ENCODE results near the gene HMG20B.

Gene HMG20B

DNA sequence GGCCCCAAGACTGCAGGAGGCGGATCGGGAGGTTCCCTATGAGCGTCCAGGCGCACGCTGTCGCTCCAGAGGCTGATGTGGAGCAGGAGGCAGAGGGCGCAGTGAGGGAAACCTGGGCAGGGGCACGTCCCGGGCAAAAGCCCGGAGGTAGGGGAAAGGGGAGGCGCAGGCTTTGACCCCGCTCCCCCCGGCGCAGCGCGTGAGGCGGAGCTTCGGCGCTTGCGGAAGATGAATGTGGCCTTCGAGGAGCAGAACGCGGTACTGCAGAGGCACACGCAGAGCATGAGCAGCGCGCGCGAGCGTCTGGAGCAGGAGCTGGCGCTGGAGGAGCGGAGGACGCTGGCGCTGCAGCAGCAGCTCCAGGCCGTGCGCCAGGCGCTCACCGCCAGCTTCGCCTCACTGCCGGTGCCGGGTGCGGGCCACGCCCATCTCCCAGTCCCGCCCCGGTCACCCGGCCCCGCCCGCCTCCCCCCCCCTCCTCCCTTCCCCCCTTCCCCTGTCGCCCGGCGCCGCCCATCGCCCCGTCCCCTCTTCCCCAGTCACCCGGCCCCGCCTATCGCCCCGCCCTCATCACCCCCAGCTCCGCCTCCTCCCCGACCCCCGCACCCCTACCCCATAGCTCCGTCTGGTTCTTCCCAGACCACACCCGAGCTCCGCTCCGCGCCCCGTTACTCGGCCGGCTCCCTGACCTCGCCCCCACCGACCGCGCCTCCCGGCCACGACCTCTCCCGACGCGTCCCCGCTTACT is 4.1 kb downstream of the HMG20B start:
- TF ChIP-seq CREB1 (IDR thresholded peaks at IDR 0.05; ENCODE audit: low read depth) (no peak), TEAD4 (IDR thresholded peaks at IDR 0.05) (no peak), ZBTB7A (IDR thresholded peaks at IDR 0.05; ENCODE audit: low read depth) (no peak), TCF12 (IDR thresholded peaks at IDR 0.05; ENCODE audit: low read depth) (no peak)
- TF ChIP-seq, protein P1, sequence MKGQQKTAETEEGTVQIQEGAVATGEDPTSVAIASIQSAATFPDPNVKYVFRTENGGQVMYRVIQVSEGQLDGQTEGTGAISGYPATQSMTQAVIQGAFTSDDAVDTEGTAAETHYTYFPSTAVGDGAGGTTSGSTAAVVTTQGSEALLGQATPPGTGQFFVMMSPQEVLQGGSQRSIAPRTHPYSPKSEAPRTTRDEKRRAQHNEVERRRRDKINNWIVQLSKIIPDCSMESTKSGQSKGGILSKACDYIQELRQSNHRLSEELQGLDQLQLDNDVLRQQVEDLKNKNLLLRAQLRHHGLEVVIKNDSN (IDR thresholded peaks at IDR 0.05) = no peak

DNA sequence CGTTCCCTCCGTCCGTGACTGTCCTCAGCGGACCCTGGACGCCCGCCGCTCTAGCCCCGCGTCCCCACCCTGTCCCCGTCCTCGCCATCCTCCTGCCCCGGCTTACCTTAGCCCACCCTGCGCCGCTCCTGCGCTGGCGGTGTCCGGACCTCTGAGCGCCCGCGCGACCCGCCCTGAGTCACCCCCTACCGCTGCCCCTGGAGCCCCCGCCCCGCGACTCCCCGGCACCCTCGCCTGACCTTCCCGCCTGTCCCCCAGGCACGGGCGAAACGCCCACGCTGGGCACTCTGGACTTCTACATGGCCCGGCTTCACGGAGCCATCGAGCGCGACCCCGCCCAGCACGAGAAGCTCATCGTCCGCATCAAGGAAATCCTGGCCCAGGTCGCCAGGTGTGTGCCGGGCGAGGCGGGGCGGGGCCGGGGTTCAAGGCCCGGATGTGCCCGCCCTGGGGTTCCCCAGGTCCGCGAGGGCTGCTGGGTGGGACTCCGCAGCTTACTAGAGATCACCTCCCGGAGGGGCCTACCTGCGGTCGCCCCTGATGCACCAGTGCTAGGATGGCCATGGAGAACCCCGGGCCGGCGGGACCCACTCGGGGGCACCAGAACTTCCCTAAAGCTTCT is 5.1 kb downstream of the HMG20B start:
- TF ChIP-seq TEAD4 (IDR thresholded peaks at IDR 0.05) = no peak
- TF ChIP-seq TCF12 (IDR thresholded peaks at IDR 0.05; ENCODE audit: low read depth) = no peak
- no peak for TF ChIP-seq RAD21 (IDR thresholded peaks at IDR 0.05; ENCODE audit: low read depth)
- no peak for TF ChIP-seq FOXM1 (IDR thresholded peaks at IDR 0.05; ENCODE audit: borderline replicate concordance, low read depth)
- TF ChIP-seq NFIC (IDR thresholded peaks at IDR 0.05) = no peak
- no peak for TF ChIP-seq CEBPB (IDR thresholded peaks at IDR 0.05)
- TF ChIP-seq, protein P2, sequence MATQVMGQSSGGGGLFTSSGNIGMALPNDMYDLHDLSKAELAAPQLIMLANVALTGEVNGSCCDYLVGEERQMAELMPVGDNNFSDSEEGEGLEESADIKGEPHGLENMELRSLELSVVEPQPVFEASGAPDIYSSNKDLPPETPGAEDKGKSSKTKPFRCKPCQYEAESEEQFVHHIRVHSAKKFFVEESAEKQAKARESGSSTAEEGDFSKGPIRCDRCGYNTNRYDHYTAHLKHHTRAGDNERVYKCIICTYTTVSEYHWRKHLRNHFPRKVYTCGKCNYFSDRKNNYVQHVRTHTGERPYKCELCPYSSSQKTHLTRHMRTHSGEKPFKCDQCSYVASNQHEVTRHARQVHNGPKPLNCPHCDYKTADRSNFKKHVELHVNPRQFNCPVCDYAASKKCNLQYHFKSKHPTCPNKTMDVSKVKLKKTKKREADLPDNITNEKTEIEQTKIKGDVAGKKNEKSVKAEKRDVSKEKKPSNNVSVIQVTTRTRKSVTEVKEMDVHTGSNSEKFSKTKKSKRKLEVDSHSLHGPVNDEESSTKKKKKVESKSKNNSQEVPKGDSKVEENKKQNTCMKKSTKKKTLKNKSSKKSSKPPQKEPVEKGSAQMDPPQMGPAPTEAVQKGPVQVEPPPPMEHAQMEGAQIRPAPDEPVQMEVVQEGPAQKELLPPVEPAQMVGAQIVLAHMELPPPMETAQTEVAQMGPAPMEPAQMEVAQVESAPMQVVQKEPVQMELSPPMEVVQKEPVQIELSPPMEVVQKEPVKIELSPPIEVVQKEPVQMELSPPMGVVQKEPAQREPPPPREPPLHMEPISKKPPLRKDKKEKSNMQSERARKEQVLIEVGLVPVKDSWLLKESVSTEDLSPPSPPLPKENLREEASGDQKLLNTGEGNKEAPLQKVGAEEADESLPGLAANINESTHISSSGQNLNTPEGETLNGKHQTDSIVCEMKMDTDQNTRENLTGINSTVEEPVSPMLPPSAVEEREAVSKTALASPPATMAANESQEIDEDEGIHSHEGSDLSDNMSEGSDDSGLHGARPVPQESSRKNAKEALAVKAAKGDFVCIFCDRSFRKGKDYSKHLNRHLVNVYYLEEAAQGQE (IDR thresholded peaks at IDR 0.05; ENCODE audit: low read depth) = no peak
- TF ChIP-seq EGR1 (IDR thresholded peaks at IDR 0.05) = no peak

DNA sequence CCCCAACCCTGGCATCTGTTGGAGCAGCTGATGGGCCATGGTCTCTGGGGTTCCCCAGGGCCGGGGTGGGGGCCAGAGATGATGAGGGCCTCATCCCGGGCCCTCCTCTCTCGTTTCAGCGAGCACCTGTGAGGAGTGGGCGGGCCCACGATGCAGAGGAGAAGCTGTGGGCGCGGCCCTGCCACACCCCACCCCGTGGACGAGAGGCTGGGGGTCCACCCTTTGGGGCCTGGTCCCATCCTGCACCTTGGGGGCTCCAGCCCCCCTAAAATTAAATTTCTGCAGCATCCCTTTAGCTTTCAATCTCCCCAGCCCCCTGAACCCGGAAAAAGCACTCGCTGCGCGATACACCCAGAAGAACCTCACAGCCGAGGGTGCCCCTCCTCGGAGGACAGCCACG is 5.6 kb downstream of the HMG20B start:
- no peak for TF ChIP-seq CREB1 (IDR thresholded peaks at IDR 0.05; ENCODE audit: low read depth)
- TF ChIP-seq, protein P3, sequence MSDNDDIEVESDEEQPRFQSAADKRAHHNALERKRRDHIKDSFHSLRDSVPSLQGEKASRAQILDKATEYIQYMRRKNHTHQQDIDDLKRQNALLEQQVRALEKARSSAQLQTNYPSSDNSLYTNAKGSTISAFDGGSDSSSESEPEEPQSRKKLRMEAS (IDR thresholded peaks at IDR 0.05) = no peak

DNA sequence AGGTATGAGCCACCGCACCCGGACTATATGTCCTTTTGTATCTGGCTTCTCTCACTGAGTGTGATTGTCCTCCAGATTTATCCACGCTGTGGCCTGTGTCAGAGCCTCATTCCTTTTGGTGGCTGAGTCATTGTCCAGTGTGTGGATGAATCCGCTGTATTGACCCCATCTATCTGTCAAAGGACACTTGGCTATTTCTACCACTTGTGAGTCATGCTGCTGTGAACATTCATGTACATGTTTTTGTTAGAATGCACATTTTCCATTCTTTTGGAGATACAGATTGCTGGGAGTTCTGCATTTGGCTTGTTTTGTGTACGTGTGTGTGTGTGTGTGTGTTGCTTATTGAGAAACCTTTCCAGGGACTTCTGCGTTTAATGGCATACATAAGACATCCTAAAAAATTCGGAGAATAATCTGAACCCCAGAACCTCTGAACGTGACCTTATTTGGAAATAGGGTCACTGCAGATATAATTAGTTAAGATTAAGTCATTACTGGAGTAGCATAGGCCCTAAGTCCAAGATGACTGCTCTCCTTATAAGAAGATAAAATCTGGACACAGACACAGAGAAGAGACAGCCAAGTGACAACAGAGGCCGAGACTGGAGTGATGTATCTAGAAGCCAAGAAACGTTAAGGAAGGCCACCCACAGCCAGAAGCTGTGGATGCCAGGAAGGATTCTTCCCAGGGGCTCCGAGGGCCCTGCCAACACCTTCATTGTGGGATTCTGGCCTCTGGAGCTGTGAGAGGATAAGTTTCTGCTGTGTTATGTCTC is 7.6 kb downstream of the HMG20B start:
- TF ChIP-seq TCF12 (IDR thresholded peaks at IDR 0.05; ENCODE audit: low read depth) (no peak), RAD21 (IDR thresholded peaks at IDR 0.05; ENCODE audit: low read depth) (no peak), EGR1 (IDR thresholded peaks at IDR 0.05) (no peak), TAF1 (IDR thresholded peaks at IDR 0.05; ENCODE audit: low read depth) (no peak), FOXM1 (IDR thresholded peaks at IDR 0.05; ENCODE audit: borderline replicate concordance, low read depth) (no peak), CREB1 (IDR thresholded peaks at IDR 0.05; ENCODE audit: low read depth) (no peak), ZBTB7A (IDR thresholded peaks at IDR 0.05; ENCODE audit: low read depth) (no peak), TEAD4 (IDR thresholded peaks at IDR 0.05) (no peak), EP300 (IDR thresholded peaks at IDR 0.05; ENCODE audit: borderline replicate concordance) (no peak), YY1 (IDR thresholded peaks at IDR 0.05; ENCODE audit: low read depth) (no peak), CEBPB (IDR thresholded peaks at IDR 0.05) (no peak), NFIC (IDR thresholded peaks at IDR 0.05) (no peak)
- TF ChIP-seq, protein P1 (IDR thresholded peaks at IDR 0.05) = no peak
- TF ChIP-seq, protein P3 (IDR thresholded peaks at IDR 0.05) = no peak
- TF ChIP-seq, protein P2 (IDR thresholded peaks at IDR 0.05; ENCODE audit: low read depth) = no peak

DNA sequence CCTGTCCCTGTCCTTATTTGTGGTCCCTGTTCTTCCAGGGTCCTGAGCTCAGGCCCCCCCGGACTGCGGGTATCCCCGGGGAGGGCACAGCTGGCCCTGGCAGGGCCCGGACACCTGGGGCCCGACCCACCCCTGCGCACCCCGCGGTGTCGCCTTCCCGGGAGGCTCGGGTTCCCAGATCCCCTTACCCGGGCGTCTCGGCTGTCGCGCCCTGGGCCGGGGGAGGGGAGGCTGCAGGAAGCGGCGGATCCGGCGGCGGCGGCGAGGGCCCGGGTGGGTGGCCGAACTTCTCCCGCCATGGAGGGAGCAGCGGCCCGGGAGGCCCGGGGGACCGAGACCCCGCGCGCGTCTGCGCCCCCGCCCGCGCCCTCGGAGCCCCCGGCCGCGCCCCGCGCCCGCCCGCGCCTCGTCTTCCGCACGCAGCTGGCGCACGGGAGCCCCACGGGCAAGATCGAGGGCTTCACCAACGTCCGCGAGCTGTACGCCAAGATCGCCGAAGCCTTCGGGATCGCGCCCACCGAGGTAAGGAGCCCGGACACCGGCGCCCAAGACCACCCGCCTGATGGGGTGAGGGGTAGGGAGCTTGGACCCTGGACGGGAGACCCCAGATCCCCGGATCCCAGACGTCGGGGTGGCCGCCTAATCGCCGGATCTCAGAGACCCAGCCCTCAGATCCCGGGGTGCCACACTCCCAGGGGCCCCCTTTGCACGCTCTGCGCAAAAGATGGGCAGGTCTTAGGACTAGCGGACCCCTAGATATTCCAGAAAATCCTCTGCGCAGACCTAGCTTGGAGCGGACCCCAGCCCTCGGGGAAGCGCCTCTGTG is 12.8 kb downstream of the HMG20B start, which contains the start of gene GIPC3:
GIPC3 (plus strand) TSS at position 178 of the 826 bp plus-strand sequence; CDS start at position 298, 120 bp downstream.
- no peak for TF ChIP-seq TEAD4 (IDR thresholded peaks at IDR 0.05)
